GM06990 (cell line): ENCODE measurements around the gene UST.

Experiments used
- DNase-seq: peaks from one replicate; pipeline ENCODE4 v3.0.0-alpha.2; 2011; ENCODE audit not compliant: insufficient read length; ENCODE audit errors: extremely low read depth
- H3K27me3 ChIP-seq: replicated peaks from 2 replicates; pipeline ENCODE4 v1.6.0; 2011; ENCODE audit warnings: low read length; ENCODE audit not compliant: control insufficient read depth, insufficient read depth
- H3K36me3 ChIP-seq: 2 replicates; pipeline ENCODE4 v1.5.1; 2011; ENCODE audit warnings: low read length; ENCODE audit not compliant: control insufficient read depth, insufficient read depth
- H3K4me3 ChIP-seq: replicated peaks from 2 replicates; pipeline ENCODE4 v1.5.1; 2011; ENCODE audit warnings: low read depth, mild to moderate bottlenecking, control low read depth, low read length
- CTCF ChIP-seq: IDR thresholded peaks from 2 replicates; pipeline ENCODE4 v1.5.1; 2011; ENCODE audit warnings: low read length, control low read depth, mild to moderate bottlenecking, inconsistent platforms; ENCODE audit not compliant: insufficient read depth, poor library complexity, severe bottlenecking

UST gene

GRCh38 chr6:148789948-148790347 lies 43.1 kb downstream of the UST start:
- Histone ChIP-seq H3K27me3 (no peaks in the 10 kb centered on the region), H3K36me3 (no peaks in the 10 kb centered on the region), H3K4me3 (no peak overlapping the region)
- TF ChIP-seq CTCF, result no peak
- DNase-seq, result no peak

GRCh38 chr6:148790404-148790803 lies 43.6 kb downstream of the UST start:
- peak; percentile 22 for DNase-seq
- H3K27me3 ChIP-seq, result no peaks in the 10 kb centered on the region
- no peak for TF ChIP-seq CTCF

GRCh38 chr6:148790817-148791216 lies 44.0 kb downstream of the UST start:
- TF ChIP-seq CTCF, result no peak
- Histone ChIP-seq H3K4me3 (no peak overlapping the region), H3K36me3 (no peaks in the 10 kb centered on the region), H3K27me3 (no peaks in the 10 kb centered on the region)
- peak; percentile 35 for DNase-seq

More at GRCh38 chr6:148790404-148790803, 43.6 kb downstream of the UST start:
- Histone ChIP-seq H3K4me3 (no peak overlapping the region), H3K36me3 (no peaks in the 10 kb centered on the region)

GRCh38 chr6:148791372-148791771 lies 44.5 kb downstream of the UST start:
- H3K27me3 ChIP-seq, result no peaks in the 10 kb centered on the region
- no peak for DNase-seq
- TF ChIP-seq CTCF, result no peak
- H3K4me3 ChIP-seq, result no peak overlapping the region
- H3K36me3 ChIP-seq, result no peaks in the 10 kb centered on the region

- TF ChIP-seq CTCF, result no peak
- no peaks in the 10 kb centered on the region; the same call in 1 of the 2 replicates for H3K27me3 ChIP-seq
- no peaks in the 10 kb centered on the region for H3K36me3 ChIP-seq
- DNase-seq, result no peak
- no peak overlapping the region for H3K4me3 ChIP-seq
These were observed 46.9 kb downstream of the UST start for GRCh38 chr6:148793721-148794120.

- TF ChIP-seq CTCF, result no peak
- no peaks in the 10 kb centered on the region; the same call in 1 of the 2 replicates for H3K27me3 ChIP-seq
- no peaks in the 10 kb centered on the region for H3K36me3 ChIP-seq
- H3K4me3 ChIP-seq, result no peak overlapping the region
- no peak for DNase-seq
These were observed 48.0 kb downstream of the UST start for GRCh38 chr6:148794797-148795196.
